Keratinocyte (primary cell): ENCODE results near the gene KLC3. TPM values are rescaled to one million over a fixed set of nuclear protein-coding genes. Genes with fewer than 3 reads are reported as not detected.

Source experiments
- DNase-seq: peaks from one replicate; pipeline ENCODE4 v3.0.0-alpha.2; 2011; ENCODE audit warnings: low read depth, missing footprints, low spot score
- FAIRE-seq: peaks from 2 replicates; lab custom pipeline; 2011; peaks lifted over from hg19 to GRCh38; lab: Jason Lieb, UNC
- H2AFZ ChIP-seq: 2 replicates; pipeline ENCODE4 v1.6.0; 2012; ENCODE audit warnings: low read length, control low read depth, inconsistent platforms; ENCODE audit not compliant: control insufficient read depth
- H3K27ac ChIP-seq: 2 replicates; pipeline ENCODE4 v1.5.1; 2011; ENCODE audit warnings: low read length; ENCODE audit not compliant: control insufficient read depth, insufficient read depth
- H3K27me3 ChIP-seq: 3 replicates; pipeline ENCODE4 v1.6.0; 2011; ENCODE audit warnings: low read length; ENCODE audit not compliant: control insufficient read depth, insufficient read depth; ENCODE audit errors: extremely low read depth
- H3K36me3 ChIP-seq, 2 experiments: 2 replicates in 1 of 2; 3 replicates in 1 of 2; pipeline ENCODE4 v1.5.1; 2011; ENCODE audit warnings: low read length in 2 of 2, mild to moderate bottlenecking in 1 of 2; ENCODE audit not compliant: control insufficient read depth in 2 of 2, insufficient read depth in 2 of 2; ENCODE audit errors: extremely low read depth in 1 of 2
- H3K4me1 ChIP-seq: 3 replicates; pipeline ENCODE4 v1.5.1; 2011; ENCODE audit warnings: low read length; ENCODE audit not compliant: control insufficient read depth, insufficient read depth; ENCODE audit errors: extremely low read depth
- H3K4me2 ChIP-seq: 3 replicates; pipeline ENCODE4 v1.6.0; 2011; ENCODE audit warnings: low read depth, low read length; ENCODE audit not compliant: control insufficient read depth, insufficient read depth; ENCODE audit errors: extremely low read depth
- H3K4me3 ChIP-seq, 3 experiments: fragments of 200-600 bp in 1 of 3; sonication (generic) in 1 of 3; 2 replicates in 2 of 3; 3 replicates in 1 of 3; pipeline ENCODE4 v1.5.1; 2011 to 2016; ENCODE audit warnings: low read length in 3 of 3, mild to moderate bottlenecking in 3 of 3, control low read depth in 2 of 3, inconsistent platforms in 1 of 3, low read depth in 1 of 3, mixed read lengths in 1 of 3, mixed run types in 1 of 3, moderate library complexity in 1 of 3; ENCODE audit not compliant: control insufficient read depth in 2 of 3, insufficient read depth in 2 of 3; ENCODE audit errors: extremely low read depth in 1 of 3
- H3K79me2 ChIP-seq: 2 replicates; pipeline ENCODE4 v1.6.0; 2012; ENCODE audit warnings: low read length; ENCODE audit not compliant: control insufficient read depth, insufficient read depth
- H3K9ac ChIP-seq: 3 replicates; pipeline ENCODE4 v1.6.0; 2011; ENCODE audit warnings: low read length; ENCODE audit not compliant: control insufficient read depth, insufficient read depth; ENCODE audit errors: extremely low read depth
- H3K9me1 ChIP-seq: 3 replicates; pipeline ENCODE4 v1.6.0; 2011; ENCODE audit warnings: low read length; ENCODE audit not compliant: control insufficient read depth, insufficient read depth; ENCODE audit errors: extremely low read depth
- H3K9me3 ChIP-seq: 2 replicates; pipeline ENCODE4 v1.5.1; 2012; ENCODE audit warnings: low read depth, low read length; ENCODE audit not compliant: control insufficient read depth
- H4K20me1 ChIP-seq: 3 replicates; pipeline ENCODE4 v1.6.0; 2011; ENCODE audit warnings: low read length; ENCODE audit not compliant: control insufficient read depth, insufficient read depth; ENCODE audit errors: extremely low read depth
- EZH2 ChIP-seq: IDR thresholded peaks from one replicate; pipeline ENCODE4 v1.6.1; 2012; ENCODE audit warnings: inconsistent platforms, mild to moderate bottlenecking, low read length, moderate library complexity
- dilution Hi-C: fragments of 300-500 bp; cut with MboI; formaldehyde crosslinking; loops from one replicate; pipeline ENCODE4 v1.7.0; 2020; ENCODE audit warnings: low sequenced_read_pairs; ENCODE audit not compliant: extremely low pct_ligation_motif_present
- polyA plus RNA-seq, 5 experiments: library from polyadenylated mRNA; depleted of rRNA in 3 of 5; stranded (reverse) in 3 of 5; stranded (forward) in 1 of 5; unstranded in 1 of 5; fragments of >200 nt; gene quantifications; 1 replicate in 1 of 5; 2 replicates in 3 of 5; 3 replicates in 1 of 5; pipeline versions ENCODE4 v1.2.1 to v1.2.3, GENCODE V29; 2011 to 2012; ENCODE audit warnings: missing spikeins in 2 of 5, low read depth in 1 of 5, low replicate concordance in 1 of 5
- TF ChIP-seq, protein P1 (sequence below), 3 experiments: IDR thresholded peaks in 1 of 3; conservative IDR thresholded peaks in 1 of 3; optimal IDR thresholded peaks in 1 of 3; 2 replicates in 2 of 3; 3 replicates in 1 of 3; pipeline versions ENCODE3 to v1.5.1; 2011; ENCODE audit warnings: low read length in 3 of 3, mild to moderate bottlenecking in 3 of 3, moderate library complexity in 2 of 3, control low read depth in 1 of 3, inconsistent platforms in 1 of 3; ENCODE audit not compliant: insufficient read depth in 2 of 3; ENCODE audit errors: extremely low read depth in 1 of 3

Gene KLC3
- polyA plus RNA-seq, 1 donor (not counting 4 experiments of a cell fraction or from before 2014, with no cell fraction given): 14.7 TPM

DNA sequence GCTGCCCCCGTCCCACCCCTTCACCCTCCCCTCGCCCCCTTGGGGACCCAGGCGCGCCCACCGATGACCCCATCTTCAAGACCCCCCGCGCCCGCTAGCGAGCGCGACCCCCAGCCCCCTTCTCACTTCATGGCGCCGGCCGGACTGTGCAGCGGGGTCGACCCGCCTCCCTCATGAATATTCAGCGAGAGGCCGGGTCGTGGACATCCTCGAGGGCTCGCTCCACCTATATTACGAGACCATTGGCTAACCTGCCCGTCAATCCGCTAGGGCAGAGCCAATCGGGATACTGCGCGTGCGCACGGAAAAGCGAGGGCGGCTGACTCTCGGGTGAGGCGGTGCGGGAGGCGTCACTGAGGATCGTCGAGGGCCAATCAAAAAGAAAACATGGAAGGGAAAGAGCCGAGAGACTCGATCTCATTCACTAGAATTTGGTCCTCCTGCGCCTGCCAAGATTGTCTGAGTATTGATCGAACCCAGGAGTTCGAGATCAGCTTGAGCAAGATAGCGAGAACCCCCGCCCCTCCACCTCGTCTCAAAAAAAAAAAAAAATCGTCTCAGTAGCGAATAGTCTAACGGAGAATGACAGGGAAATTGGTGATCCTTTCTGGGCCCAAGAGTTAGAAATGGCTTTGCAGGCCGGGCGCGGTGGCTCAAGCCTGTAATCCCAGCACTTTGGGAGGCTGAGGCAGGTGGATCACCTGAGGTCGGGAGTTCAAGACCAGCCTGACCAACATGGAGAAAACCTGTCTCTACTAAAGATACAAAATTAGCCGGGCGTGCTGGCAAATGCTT is 30.1 kb downstream of the KLC3 start, which contains the start of gene ERCC2:
ERCC2 (minus strand) TSS at position 164 of the 795 bp plus-strand sequence; CDS start at position 131, 33 bp downstream.
- Histone ChIP-seq H3K4me2 (peak within 1 kb of the TSS; percentile 85), H3K79me2 (peaks cover 14% of the 10 kb centered on the region), H3K36me3 (peaks cover 4 to 10% of the 10 kb centered on the region in 2 experiments), H3K4me3 (peak within 1 kb of the TSS; percentile 78 to 87 (median 85)), H2AFZ (peak within 1 kb of the TSS; percentile 87), H3K27ac (peak within 1 kb of the TSS; percentile 78), H3K9ac (peak within 1 kb of the TSS; percentile 80), H3K4me1 (peaks cover 15% of the 10 kb centered on the region), H3K27me3 (no peaks in the 10 kb centered on the region), H4K20me1 (no peaks in the 10 kb centered on the region), H3K9me3 (no peaks in the 10 kb centered on the region), H3K9me1 (no peaks in the 10 kb centered on the region)
- DNase-seq (peak; percentile 71), FAIRE-seq (peak; percentile 76)
- TF ChIP-seq, protein P1, sequence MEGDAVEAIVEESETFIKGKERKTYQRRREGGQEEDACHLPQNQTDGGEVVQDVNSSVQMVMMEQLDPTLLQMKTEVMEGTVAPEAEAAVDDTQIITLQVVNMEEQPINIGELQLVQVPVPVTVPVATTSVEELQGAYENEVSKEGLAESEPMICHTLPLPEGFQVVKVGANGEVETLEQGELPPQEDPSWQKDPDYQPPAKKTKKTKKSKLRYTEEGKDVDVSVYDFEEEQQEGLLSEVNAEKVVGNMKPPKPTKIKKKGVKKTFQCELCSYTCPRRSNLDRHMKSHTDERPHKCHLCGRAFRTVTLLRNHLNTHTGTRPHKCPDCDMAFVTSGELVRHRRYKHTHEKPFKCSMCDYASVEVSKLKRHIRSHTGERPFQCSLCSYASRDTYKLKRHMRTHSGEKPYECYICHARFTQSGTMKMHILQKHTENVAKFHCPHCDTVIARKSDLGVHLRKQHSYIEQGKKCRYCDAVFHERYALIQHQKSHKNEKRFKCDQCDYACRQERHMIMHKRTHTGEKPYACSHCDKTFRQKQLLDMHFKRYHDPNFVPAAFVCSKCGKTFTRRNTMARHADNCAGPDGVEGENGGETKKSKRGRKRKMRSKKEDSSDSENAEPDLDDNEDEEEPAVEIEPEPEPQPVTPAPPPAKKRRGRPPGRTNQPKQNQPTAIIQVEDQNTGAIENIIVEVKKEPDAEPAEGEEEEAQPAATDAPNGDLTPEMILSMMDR (optimal IDR thresholded peaks at IDR 0.05 in 1 of 3, IDR thresholded peaks at IDR 0.05 in 1 of 3, conservative IDR thresholded peaks at IDR 0.05 in 1 of 3; ENCODE audit: extremely low read depth in 1 of 3, insufficient read depth in 2 of 3, low read length in 3 of 3): no peak
- TF ChIP-seq EZH2: no peak
- dilution Hi-C loops: no loop called here

DNA sequence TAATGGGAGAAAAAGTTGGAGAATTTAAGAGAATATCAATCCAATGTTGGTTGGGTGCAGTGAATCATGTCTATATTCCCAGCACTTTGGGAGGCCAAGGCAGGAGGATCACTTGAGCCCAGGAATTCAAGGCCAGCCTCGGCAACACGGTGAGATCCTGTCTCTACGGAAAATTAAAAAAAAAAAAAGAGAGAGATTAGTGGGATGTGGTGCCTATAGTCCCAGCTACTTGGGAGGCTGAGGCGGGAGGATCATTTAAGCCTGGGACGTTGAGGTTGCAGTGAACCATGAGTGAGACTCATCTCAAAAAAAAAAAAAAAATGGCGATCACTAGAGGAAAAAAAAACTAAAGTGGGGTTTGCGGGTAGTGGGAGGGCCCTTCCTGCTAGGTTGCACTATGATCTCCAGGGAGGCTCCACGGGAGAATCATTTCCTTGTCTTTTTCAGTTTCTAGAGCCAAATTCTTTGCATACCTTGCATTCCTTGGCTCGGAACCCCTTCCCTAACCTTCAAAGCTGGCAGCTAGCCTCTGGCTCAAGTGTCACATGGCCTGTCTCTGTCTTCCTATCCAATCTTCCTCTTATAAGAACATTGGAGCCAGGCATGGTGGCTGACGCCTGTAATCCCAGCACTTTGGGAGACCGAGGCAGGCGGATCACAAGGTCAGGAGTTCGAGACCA is 35.6 kb downstream of the KLC3 start:
- Histone ChIP-seq H2AFZ (no peak overlapping the region), H3K4me2 (no peak overlapping the region), H3K27ac (peak overlapping the region; percentile 45), H3K27me3 (no peaks in the 10 kb centered on the region), H3K9me1 (no peaks in the 10 kb centered on the region), H3K79me2 (no peaks in the 10 kb centered on the region), H4K20me1 (no peaks in the 10 kb centered on the region), H3K9me3 (no peaks in the 10 kb centered on the region), H3K4me1 (peaks cover 21% of the 10 kb centered on the region), H3K9ac (no peak overlapping the region), H3K4me3 (no peak overlapping the region), H3K36me3 (peaks cover 6 to 9% of the 10 kb centered on the region in 2 experiments)
- TF ChIP-seq, protein P1 (optimal IDR thresholded peaks at IDR 0.05 in 1 of 3, IDR thresholded peaks at IDR 0.05 in 1 of 3, conservative IDR thresholded peaks at IDR 0.05 in 1 of 3; ENCODE audit: extremely low read depth in 1 of 3, insufficient read depth in 2 of 3, low read length in 3 of 3): no peak
- dilution Hi-C loops: no loop called here
- DNase-seq (peak; percentile 69), FAIRE-seq (peak; percentile 75)
